Measurements from ENCODE around the gene ACTR1A. TPM values are rescaled to one million over a fixed set of nuclear protein-coding genes. Genes with fewer than 3 reads are reported as not detected.

The ACTR1A gene
- total RNA-seq, 1 donor from 2014 or later = 151 TPM

- TF ChIP-seq CTCF (IDR thresholded peaks at IDR 0.05; ENCODE audit: insufficient read depth, low read length, poor library complexity, severe bottlenecking) = no peak
- Histone ChIP-seq H3K27me3 (ENCODE audit: control insufficient read depth, insufficient read depth, low read length) (no peaks in the 10 kb centered on the region), H3K36me3 (ENCODE audit: control insufficient read depth, insufficient read depth, low read length) (no peaks in the 10 kb centered on the region), H3K4me3 (ENCODE audit: low read depth, low read length) (no peak overlapping the region)
- no peak for DNase-seq (ENCODE audit: low read depth)
Measured at GRCh38 chr10:102444851-102445250, 57.7 kb downstream of the ACTR1A start.

DNA sequence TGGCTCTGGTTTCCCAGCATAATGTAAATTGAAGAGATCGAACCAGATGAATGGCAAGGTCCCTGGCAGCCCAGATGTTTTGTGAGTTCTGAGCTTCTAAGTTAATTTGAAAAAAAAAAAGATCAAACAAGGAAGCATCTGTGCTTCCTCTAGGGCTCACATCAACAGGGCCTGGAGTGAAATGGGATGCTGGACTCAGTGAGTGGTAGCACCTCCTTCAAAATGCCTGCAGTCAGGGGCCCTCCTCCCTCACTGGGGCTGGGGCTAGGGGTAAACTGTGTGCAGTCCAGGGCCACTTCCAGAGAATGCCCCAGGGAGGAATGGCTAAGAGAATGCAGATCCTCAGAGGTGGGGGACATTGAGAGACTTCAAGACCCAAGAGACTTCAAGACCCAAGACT, 64.1 kb downstream of the ACTR1A start:
- no peak for DNase-seq (ENCODE audit: low read depth)
- no peaks in the 10 kb centered on the region for H3K36me3 ChIP-seq (ENCODE audit: control insufficient read depth, insufficient read depth, low read length)
- no peak overlapping the region for H3K4me3 ChIP-seq (ENCODE audit: low read depth, low read length)

GRCh38 chr10:102437515-102437914, 65.0 kb downstream of the ACTR1A start:
- H3K27me3 ChIP-seq (ENCODE audit: control insufficient read depth, insufficient read depth, low read length) = no peaks in the 10 kb centered on the region
- TF ChIP-seq CTCF (IDR thresholded peaks at IDR 0.05; ENCODE audit: insufficient read depth, low read length, poor library complexity, severe bottlenecking) = no peak
- H3K36me3 ChIP-seq (ENCODE audit: control insufficient read depth, insufficient read depth, low read length) = no peaks in the 10 kb centered on the region
- H3K4me3 ChIP-seq (ENCODE audit: low read depth, low read length) = no peak overlapping the region
- no peak for DNase-seq (ENCODE audit: low read depth)

More for the DNA sequence above, 64.1 kb downstream of the ACTR1A start:
- no peaks in the 10 kb centered on the region for H3K27me3 ChIP-seq (ENCODE audit: control insufficient read depth, insufficient read depth, low read length)
- TF ChIP-seq CTCF (IDR thresholded peaks at IDR 0.05; ENCODE audit: insufficient read depth, low read length, poor library complexity, severe bottlenecking) = no peak

DNA sequence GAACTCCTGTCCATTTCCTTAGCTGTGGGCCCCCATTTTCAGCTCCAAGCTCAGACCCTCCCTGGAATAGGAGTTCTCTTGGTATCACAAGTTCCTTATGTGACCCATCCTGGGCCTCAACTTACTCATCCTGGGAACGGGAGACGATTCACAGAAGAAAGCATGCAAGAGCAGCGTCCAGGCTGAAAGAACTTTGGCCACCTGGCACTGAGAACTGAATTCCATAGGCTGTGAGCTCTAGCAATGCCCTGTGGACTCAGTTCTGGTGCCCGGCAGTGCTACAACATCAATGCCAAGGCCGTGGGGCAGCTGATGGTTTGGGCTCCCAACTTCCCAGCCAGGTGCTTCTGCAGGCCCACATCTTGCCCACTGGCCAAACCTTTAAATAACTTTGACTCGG, 66.2 kb downstream of the ACTR1A start:
- no peaks in the 10 kb centered on the region for H3K36me3 ChIP-seq (ENCODE audit: control insufficient read depth, insufficient read depth, low read length)
- no peaks in the 10 kb centered on the region for H3K27me3 ChIP-seq (ENCODE audit: control insufficient read depth, insufficient read depth, low read length)
- no peak for DNase-seq (ENCODE audit: low read depth)
- TF ChIP-seq CTCF (IDR thresholded peaks at IDR 0.05; ENCODE audit: insufficient read depth, low read length, poor library complexity, severe bottlenecking) = no peak
- H3K4me3 ChIP-seq (ENCODE audit: low read depth, low read length) = no peak overlapping the region

DNA sequence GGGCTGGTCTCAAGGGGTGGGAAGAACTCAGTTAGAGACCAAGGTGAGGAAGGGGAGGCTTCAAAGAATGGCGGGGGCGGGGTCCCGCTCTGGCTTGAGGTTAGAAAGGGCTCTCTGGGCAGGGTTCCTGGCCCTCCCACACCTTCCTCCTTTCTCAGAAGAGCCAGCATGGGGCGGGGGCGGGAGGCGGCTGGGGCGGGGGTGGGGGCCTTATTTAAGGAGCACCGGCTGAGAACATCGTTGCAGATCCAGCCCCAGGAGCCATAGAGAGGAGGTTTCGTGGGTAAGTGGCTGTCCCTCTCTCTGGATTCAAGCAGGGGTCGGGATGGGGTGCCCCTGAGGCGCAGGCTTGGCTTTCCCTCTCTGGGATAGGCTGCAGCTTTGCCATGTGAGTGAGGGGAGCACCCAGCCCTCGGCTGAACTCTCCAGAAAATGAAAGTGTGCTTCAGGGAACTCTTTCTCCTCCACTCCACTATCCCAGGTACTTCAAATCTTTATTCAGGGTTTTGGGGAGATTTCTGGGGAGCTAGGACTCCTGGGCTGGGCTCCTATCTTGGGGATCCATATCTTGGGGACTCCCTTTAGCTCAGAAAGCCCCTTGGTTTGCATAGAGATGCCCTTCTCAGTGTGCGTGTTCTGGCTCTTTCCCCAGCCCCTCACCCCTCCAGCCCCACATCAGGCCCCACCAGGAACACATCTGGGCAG, 66.8 kb downstream of the ACTR1A start:
- DNase-seq (ENCODE audit: low read depth) = no peak
- no peaks in the 10 kb centered on the region for H3K27me3 ChIP-seq (ENCODE audit: control insufficient read depth, insufficient read depth, low read length)
- peak overlapping the region; percentile 5 for H3K4me3 ChIP-seq (ENCODE audit: low read depth, low read length)
- no peak for TF ChIP-seq CTCF (IDR thresholded peaks at IDR 0.05; ENCODE audit: insufficient read depth, low read length, poor library complexity, severe bottlenecking)
- no peaks in the 10 kb centered on the region for H3K36me3 ChIP-seq (ENCODE audit: control insufficient read depth, insufficient read depth, low read length)

GRCh38 chr10:102435133-102435497, 67.4 kb downstream of the ACTR1A start:
- no peak for DNase-seq (ENCODE audit: low read depth)
- H3K36me3 ChIP-seq (ENCODE audit: control insufficient read depth, insufficient read depth, low read length) = no peaks in the 10 kb centered on the region
- no peak overlapping the region for H3K4me3 ChIP-seq (ENCODE audit: low read depth, low read length)
- no peaks in the 10 kb centered on the region for H3K27me3 ChIP-seq (ENCODE audit: control insufficient read depth, insufficient read depth, low read length)
- no peak for TF ChIP-seq CTCF (IDR thresholded peaks at IDR 0.05; ENCODE audit: insufficient read depth, low read length, poor library complexity, severe bottlenecking)

All from kidney epithelial cell (primary cell).